Adrenal gland (tissue), 12 donors: Measurements from ENCODE around the gene ZNF287. TPM values are rescaled to one million over a fixed set of nuclear protein-coding genes. Genes with fewer than 3 reads are reported as not detected.
"Not testable (repeated sequence)": the region's sequence is repeated elsewhere in the genome, so short reads cannot be mapped to it uniquely, and the experiment has no call there.

ENCODE experiments used
- DNase-seq, 7 donors: peaks; one replicate each; pipeline ENCODE4 v3.0.0-alpha.2; 2019 to 2020
- H3K27ac ChIP-seq, 5 donors: fragments of 200-600 bp; sonication (generic) in 4 of 5; 1 replicate in 3 of 5; 2 replicates in 2 of 5; pipeline versions ENCODE4 v1.5.1 to v1.8.0; 2016 to 2020; ENCODE audit warnings: mild to moderate bottlenecking in 1 of 5
- H3K27me3 ChIP-seq: fragments of 200-600 bp; 2 replicates; pipeline ENCODE4 v1.8.0; 2021
- H3K36me3 ChIP-seq, 2 donors: fragments of 200-600 bp; replicated peaks in 1 of 2; 1 replicate in 1 of 2; 2 replicates in 1 of 2; pipeline versions ENCODE4 v1.5.1 to v1.8.0; 2018 to 2022
- H3K4me1 ChIP-seq, 2 donors: fragments of 200-600 bp; replicated peaks in 1 of 2; 1 replicate in 1 of 2; 2 replicates in 1 of 2; pipeline versions ENCODE4 v1.5.1 to v1.8.0; 2018 to 2021
- H3K4me3 ChIP-seq, 4 donors: fragments of 200-600 bp; sonication (generic) in 3 of 4; one replicate each; pipeline ENCODE4 v1.5.1; 2016 to 2018
- H3K9me3 ChIP-seq, 3 donors: fragments of 200-600 bp; sonication (generic) in 1 of 3; replicated peaks in 1 of 3; 1 replicate in 2 of 3; 2 replicates in 1 of 3; pipeline versions ENCODE4 v1.5.1 to v1.8.0; 2016 to 2021
- CTCF ChIP-seq, 6 experiments: fragments of 450-650 bp in 4 of 6; fragments of 200-600 bp in 2 of 6; sonication (generic) in 1 of 6; IDR thresholded peaks; 1 replicate in 5 of 6; 2 replicates in 1 of 6; pipeline versions ENCODE4 v1.5.1 to v1.8.0; 2016 to 2021; ENCODE audit warnings: antibody characterized with exemption in 6 of 6, mild to moderate bottlenecking in 2 of 6, moderate library complexity in 1 of 6
- POLR2A ChIP-seq, 2 donors: fragments of 450-650 bp; IDR thresholded peaks; one replicate each; pipeline ENCODE4 v1.6.1; 2017; ENCODE audit warnings: antibody characterized with exemption in 2 of 2, mild to moderate bottlenecking in 2 of 2, moderate library complexity in 1 of 2
- WGBS, 4 donors: extraction: QIAGEN DNeasy Blood & Tissue Kit in 2 of 4; methylation state at CpG; one replicate each; pipeline versions ENCODE4 v1.1.5 to v1.1.7; 2013 to 2017; 5-methylcytosine and 5-hydroxymethylcytosine counted together
- intact Hi-C, 2 donors: fragments of 100-400 bp; cut with DNase I; formaldehyde crosslinking; loops; one replicate each; pipeline versions ENCODE4 v1.14.1 to v1.15.0; 2022 to 2023
- polyA plus RNA-seq, 3 donors: library from polyadenylated mRNA; stranded (reverse); fragments of 200-250 nt in 2 of 3; fragments of 350-450 nt in 1 of 3; fragmentation: Illumina TruSeq in 1 of 3; extraction: RNeasy Lipid Tissue Mini Kit (QIAGEN cat#74804) in 1 of 3; gene quantifications; one replicate each; pipeline ENCODE4 v1.2.3, GENCODE V29; 2013 to 2014
- total RNA-seq, 9 donors: library from RNA; depleted of rRNA in 4 of 9; stranded (reverse); fragments of >200 nt in 4 of 9; fragments of 120-200 nt in 1 of 9; fragmentation: NEBNext Ultra II Directional in 1 of 9; extraction: Animal tissue kit (Norgen Biotek cat#: 25700) in 1 of 9; gene quantifications; one replicate each; pipeline versions ENCODE4 v1.1.0 to v1.2.4, GENCODE V29; 2013 to 2023
- donor health status: healthy with polysubstance abuse.
- donor health status: Bipolar disorder and iron deficiency.
- donor health status: DM: yes; HTN: yes; CAD: no.
- donor health status: DM: no; HTN: no; CAD: no.
- donor health status: DM: no; HTN: no; CAD: no.
- donor health status: DM: yes; HTN: yes; CAD: no.

ZNF287 gene
- total and polyA plus RNA-seq, 12 donors: 4.3 to 26.7 (median 11.9) TPM

- intact Hi-C loops: loop anchor here (10.0 kb wide), 2 partner anchors 55 to 165 kb away; no protein-coding TSS in a partner anchor
- 80 to 92% (median 89%) methylated on average over 3 to 4 of the region's 4 CpGs for WGBS, 4 donors
- peak in 1 of 7 donors; percentile 20 for DNase-seq
- Histone ChIP-seq H3K27me3 (no peaks in the 10 kb centered on the region), H3K4me1 (no peaks in the 10 kb centered on the region), H3K36me3 (no peaks in the 10 kb centered on the region), H3K27ac (no peak overlapping the region), H3K9me3 (no peaks in the 10 kb centered on the region), H3K4me3 (no peak overlapping the region)
- no peak for TF ChIP-seq POLR2A (IDR thresholded peaks at IDR 0.05)
- no peak for TF ChIP-seq CTCF (IDR thresholded peaks at IDR 0.05)
These were observed 39.1 kb downstream of the ZNF287 start for GRCh38 chr17:16529906-16530305.

GRCh38 chr17:16527298-16527697 lies 41.7 kb downstream of the ZNF287 start:
- Histone ChIP-seq H3K4me1 (no peaks in the 10 kb centered on the region), H3K4me3 (no peak overlapping the region), H3K36me3 (no peaks in the 10 kb centered on the region), H3K27ac (no peak overlapping the region), H3K27me3 (no peaks in the 10 kb centered on the region), H3K9me3 (no peaks in the 10 kb centered on the region)
- 80 to 92% (median 83%) methylated on average over 4 of the region's 4 CpGs for WGBS, 4 donors
- DNase-seq: no peak
- intact Hi-C loops: loop anchor here in 1 of 2 donors (10.0 kb wide), 1 partner anchor 162 kb away; no protein-coding TSS in a partner anchor
- TF ChIP-seq POLR2A (IDR thresholded peaks at IDR 0.05) (no peak), CTCF (IDR thresholded peaks at IDR 0.05) (no peak)

- H3K27ac ChIP-seq, H3K4me1 ChIP-seq, H3K4me3 ChIP-seq, H3K9me3 ChIP-seq, H3K27me3 ChIP-seq, H3K36me3 ChIP-seq: not testable (repeated sequence)
- WGBS, 4 donors: 82 to 96% (median 86%) methylated on average over 6 of the region's 6 CpGs
- intact Hi-C loops: loop anchor here in 1 of 2 donors (10.0 kb wide), 1 partner anchor 161 kb away; no protein-coding TSS in a partner anchor
- peak in 1 of 7 donors; percentile 43 for DNase-seq
These were observed 43.4 kb downstream of the ZNF287 start for GRCh38 chr17:16525556-16525955.

GRCh38 chr17:16521070-16521727 lies 47.8 kb downstream of the ZNF287 start:
- peak overlapping the region in 1 of 5 donors; percentile 67 for H3K27ac ChIP-seq
- H3K36me3 ChIP-seq: no peaks in the 10 kb centered on the region
- 26 to 33% (median 32%) methylated on average over 7 of the region's 7 CpGs for WGBS, 4 donors
- no peaks in the 10 kb centered on the region for H3K9me3 ChIP-seq
- peaks cover 5 to 11% of the 10 kb centered on the region in 2 donors for H3K4me1 ChIP-seq
- H3K4me3 ChIP-seq: no peak overlapping the region
- H3K27me3 ChIP-seq: no peaks in the 10 kb centered on the region
- DNase-seq: peak; percentile 79 to 92 (median 85)
- intact Hi-C loops: loop anchor here (2.0 to 10.0 kb wide), 4 partner anchors 60 to 156 kb away; no protein-coding TSS in a partner anchor
- TF ChIP-seq CTCF (IDR thresholded peaks at IDR 0.05) (peak; percentile 90 to 98 (median 96)), POLR2A (IDR thresholded peaks at IDR 0.05) (no peak)

- Histone ChIP-seq H3K27me3 (no peaks in the 10 kb centered on the region), H3K4me3 (no peak overlapping the region), H3K27ac (no peak overlapping the region), H3K4me1 (peaks cover 5 to 11% of the 10 kb centered on the region in 2 donors), H3K36me3 (no peaks in the 10 kb centered on the region), H3K9me3 (no peaks in the 10 kb centered on the region)
- intact Hi-C loops: loop anchor here in 1 of 2 donors (10.0 kb wide), 1 partner anchor 144 kb away; no protein-coding TSS in a partner anchor
- TF ChIP-seq POLR2A (IDR thresholded peaks at IDR 0.05) (no peak), CTCF (IDR thresholded peaks at IDR 0.05) (no peak)
- DNase-seq: no peak
These were observed 50.0 kb downstream of the ZNF287 start for GRCh38 chr17:16519021-16519420.
